ENCODE results near the gene DRAXIN.

DNA sequence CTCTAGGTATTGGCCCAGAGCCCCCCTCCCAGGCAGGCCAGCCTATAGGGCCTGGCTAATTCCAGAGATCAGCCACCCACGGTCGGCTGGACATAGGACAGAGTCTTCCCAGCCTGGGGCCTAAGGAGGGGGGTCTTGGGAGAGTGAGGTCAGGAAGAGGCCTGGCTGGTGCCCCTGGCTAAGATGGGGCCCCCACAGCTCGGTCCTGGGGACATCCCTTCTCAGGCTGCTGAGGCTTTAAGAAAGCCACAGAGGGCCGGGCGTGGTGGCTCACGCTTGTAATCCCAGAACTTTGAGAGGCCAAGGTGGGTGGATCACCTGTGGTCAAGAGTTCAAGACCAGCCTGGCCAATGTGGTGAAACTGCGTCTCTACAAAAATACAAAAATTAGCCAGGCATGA is 73.0 kb downstream of the DRAXIN start:
- TF ChIP-seq CTCF (conservative IDR thresholded peaks at IDR 0.05; ENCODE audit: low read depth, low read length) (no peak), EZH2 (IDR thresholded peaks at IDR 0.05; ENCODE audit: borderline replicate concordance, low read depth, low read length, poor library complexity, severe bottlenecking) (no peak)
